GM19025 (cell line): ENCODE measurements around the gene PCARE.

Source experiments
- ATAC-seq: cut with Tn5 transposase; IDR thresholded peaks from one replicate; pipeline ENCODE4 v1.9.1; 2021; ENCODE audit warnings: mild to moderate bottlenecking, low read depth, moderate library complexity; ENCODE audit not compliant: unreplicated experiment

Gene PCARE

GRCh38 chr2:29041161-29041660 lies 33.1 kb downstream of the PCARE start:
- no peak for ATAC-seq

DNA sequence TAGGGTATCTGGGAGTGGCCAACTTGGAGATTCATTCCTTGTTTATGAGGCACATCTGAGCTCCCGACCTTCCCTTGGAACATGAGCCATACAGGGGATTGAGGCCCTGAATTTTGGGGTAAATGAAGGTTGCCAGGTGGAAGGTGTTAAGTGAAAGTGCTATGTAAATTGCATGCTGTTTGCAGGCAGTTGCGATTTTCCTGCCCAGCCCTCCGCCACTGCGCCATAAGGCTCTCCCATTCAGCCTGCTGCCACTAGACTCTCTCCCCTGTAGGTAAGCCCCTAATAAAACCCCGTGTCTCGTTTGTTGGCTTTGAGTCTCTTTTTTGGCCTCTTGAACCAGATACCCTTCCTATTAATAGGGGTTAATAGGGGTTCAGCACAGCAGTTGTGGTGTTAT lies 33.8 kb downstream of the PCARE start:
- no peak for ATAC-seq

- ATAC-seq, result no peak
These were observed 34.4 kb downstream of the PCARE start for GRCh38 chr2:29039718-29040480.

DNA sequence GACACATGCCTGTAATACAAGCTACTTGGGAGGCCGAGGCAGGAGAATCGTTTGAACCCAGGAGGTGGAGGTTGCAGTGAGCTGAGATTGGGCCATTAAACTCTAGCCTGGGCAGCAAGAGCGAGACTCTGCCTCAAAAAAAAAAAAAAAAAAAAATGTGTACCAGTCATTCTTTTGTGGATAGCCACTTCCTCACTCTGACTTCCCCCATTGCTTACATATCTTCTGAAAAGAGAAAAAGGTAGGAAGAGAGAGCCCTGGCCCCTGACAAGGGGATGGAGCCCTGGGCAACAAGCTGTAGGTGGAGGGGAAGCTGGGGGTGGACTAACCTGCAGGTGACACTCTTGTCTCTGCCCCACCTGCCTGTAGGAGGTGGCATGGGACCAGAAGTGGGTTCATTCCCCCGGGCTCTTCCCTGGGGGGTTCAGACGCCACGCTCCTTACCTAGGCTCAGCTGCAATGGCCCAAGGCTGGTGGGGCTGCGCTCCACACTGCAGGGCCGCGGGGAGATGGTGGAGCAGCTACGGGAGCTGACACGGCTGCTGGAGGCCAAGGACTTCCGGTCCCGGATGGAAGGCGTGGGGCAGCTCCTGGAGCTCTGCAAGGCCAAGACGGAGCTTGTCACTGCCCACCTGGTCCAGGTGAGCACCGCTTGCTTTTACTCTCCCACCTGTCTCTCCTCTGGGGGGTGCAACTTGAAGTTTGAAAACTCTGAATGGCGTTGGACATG lies 39.1 kb downstream of the PCARE start:
- ATAC-seq, result no peak

GRCh38 chr2:29033656-29034055 lies 40.7 kb downstream of the PCARE start:
- ATAC-seq, result no peak

DNA sequence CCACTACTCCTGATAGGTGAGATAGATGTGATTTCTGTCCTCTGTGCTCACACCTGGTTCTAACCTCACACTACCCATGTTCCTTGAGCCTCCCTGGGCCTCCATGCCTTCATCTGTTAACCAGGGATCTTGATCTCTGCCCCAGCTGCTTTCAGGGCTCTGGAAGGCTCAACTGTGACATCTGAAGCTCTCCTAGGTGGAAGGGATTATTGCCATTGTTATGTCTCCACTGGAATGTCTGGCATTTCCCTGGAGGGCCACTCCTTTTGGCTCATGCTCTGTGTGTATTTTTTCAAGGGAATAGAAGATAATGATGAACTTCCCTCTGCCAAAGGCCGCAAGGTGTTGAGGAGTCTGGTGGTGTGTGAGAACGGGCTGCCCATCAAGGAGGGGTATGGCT lies 41.2 kb downstream of the PCARE start:
- no peak for ATAC-seq

DNA sequence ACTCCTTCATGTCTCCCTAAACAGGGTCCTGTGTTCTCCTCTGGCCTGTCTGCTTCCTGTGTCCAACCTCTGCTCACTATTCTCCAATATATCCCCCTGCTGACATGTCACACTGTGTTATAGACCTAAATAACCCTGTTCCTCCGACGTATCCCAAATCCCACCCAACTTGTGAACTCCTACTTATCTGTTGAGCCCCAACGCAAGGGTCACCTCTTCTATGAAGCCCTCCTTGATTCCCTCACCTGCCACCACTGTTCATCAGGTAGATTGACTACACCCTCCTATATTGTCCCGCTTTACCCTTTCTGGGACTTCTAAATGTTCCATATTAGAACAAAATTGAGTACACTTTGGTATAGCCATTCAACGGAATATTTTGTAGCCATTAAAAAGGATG lies 42.1 kb downstream of the PCARE start:
- ATAC-seq, result no peak

DNA sequence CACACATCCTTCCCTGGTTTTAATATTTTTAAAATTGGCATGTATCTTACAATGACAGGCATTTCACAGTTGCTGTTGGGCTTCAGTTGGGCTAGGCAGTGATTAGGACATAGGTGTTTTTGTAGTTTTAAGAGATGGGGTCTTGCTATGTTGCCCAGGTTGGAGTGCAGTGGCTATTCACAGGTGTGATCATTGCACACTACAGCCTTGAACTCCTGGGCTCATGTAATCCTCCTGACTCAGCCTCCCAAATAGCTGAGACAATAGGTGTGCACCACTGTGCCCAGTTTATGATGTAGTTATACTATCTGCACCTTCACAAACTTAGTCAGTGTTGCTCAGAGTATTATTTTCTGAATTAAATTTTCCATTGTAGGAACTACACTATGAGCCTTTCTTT lies 43.3 kb downstream of the PCARE start:
- ATAC-seq, result no peak

DNA sequence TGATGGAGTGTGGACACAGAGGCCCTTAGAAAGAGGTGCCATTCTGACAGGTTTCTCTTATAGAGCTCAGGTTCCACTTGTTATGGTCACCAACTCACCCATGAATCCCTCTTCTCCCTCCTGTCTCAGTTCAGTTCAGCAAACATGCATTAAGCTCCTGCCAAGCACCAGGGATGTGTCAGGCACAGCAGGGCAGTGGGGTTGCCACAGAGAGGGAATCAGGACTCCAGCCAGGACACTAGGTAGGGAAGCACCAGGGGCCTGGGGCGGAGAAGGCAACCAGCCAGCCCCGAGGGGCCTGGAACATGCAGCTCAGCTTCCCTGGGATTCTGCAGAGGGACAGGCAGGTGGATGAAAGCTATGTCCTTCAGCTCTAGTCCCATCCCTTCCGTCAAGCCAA lies 48.6 kb downstream of the PCARE start:
- no peak for ATAC-seq

- ATAC-seq, result no peak
These were observed 49.4 kb downstream of the PCARE start for GRCh38 chr2:29024882-29025430.

GRCh38 chr2:29023188-29023587 lies 51.1 kb downstream of the PCARE start:
- no peak for ATAC-seq

DNA sequence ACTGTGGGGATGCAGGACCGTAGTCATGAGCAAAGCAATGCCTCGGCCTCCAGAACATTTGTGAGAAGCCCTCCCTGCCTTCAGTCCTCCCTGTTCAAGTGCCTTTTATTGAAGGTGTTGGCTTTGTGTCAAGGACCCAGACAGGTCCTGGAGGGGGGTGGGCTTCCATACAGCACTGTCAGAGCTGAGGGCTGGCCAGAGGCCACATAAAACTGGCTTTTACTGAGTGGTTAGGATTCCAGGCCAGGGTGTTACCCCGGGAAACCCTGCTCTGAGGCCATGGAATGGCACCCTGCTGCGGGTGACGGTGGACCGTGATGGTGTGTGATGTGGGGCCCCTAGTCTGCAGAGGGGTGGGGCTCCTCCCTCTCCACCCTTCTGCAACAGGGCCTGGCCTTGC lies 51.6 kb downstream of the PCARE start:
- ATAC-seq, result no peak

GRCh38 chr2:29021886-29022285 lies 52.4 kb downstream of the PCARE start:
- ATAC-seq, result no peak

DNA sequence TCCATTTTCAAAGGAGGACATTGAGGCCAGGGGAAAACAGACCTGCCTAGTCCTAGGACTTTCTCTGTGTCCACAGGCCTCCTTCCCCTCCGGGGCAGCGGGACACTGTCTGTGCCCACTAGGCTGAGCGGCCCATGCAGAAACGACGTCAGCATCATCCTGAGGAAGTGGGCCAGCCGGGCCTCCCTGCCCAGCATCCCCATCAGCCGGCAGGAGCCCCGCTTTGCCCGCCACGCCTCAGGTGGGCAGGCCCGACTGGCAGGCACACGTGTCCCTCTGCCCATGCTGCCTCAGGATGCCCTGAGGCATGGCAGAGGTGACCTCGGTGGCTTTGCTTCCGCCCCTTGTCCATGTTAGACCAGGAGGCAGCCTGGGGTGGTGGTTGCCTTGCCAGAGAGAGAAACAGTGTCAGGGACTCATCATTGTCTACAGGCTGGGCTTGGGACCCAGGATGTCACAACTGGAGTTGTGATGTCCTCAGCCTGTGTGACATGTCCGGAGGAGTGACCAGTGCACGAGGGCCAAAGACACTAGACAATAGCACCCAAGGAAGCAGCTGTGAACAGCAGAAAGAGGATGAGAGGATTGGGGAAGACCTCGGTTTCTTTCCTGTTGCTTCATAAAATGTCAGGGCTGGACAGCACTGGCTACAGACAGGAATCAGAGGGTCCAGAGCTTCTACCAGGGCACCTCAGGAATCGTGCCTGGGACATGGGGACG lies 56.4 kb downstream of the PCARE start:
- no peak for ATAC-seq

GRCh38 chr2:29016504-29016903 lies 57.8 kb downstream of the PCARE start:
- ATAC-seq, result no peak

DNA sequence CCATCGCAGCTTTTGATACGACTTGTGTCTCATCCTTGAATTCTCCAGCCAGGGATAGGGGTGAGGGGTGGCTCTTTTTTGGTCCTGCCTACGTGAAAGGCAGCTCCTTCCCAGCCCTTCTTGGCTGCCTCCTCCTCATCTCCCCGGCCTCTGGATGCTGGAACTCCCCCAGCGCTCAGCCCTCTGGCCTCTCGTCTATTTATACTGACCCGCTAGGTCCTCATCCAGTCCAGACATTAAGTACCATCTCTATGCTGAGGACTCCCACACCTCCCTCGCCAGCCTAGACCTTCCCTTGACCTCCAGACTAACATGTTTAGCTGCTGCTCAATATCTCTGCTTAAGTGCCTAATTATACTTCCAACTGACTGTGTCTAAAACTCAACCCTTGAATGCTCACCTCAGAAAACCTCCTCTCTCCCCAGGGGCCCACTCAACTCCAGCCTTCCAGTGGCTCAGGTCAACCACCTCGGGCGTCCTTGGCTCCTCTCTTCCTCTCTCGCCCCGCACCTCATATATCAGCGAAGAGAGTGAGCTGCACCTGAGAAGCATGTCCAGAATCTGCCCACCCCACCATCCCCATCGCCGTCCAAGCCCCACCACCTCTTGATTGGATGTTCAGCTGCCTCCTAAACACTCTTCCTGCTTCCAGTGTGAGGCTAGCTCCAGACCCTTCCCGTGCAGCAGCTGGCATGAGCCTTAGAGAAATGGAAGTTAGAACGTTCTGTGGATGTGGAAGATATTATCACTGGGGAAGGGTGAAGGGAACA lies 58.4 kb downstream of the PCARE start:
- no peak for ATAC-seq

GRCh38 chr2:29014811-29015421 lies 59.4 kb downstream of the PCARE start:
- ATAC-seq, result no peak

DNA sequence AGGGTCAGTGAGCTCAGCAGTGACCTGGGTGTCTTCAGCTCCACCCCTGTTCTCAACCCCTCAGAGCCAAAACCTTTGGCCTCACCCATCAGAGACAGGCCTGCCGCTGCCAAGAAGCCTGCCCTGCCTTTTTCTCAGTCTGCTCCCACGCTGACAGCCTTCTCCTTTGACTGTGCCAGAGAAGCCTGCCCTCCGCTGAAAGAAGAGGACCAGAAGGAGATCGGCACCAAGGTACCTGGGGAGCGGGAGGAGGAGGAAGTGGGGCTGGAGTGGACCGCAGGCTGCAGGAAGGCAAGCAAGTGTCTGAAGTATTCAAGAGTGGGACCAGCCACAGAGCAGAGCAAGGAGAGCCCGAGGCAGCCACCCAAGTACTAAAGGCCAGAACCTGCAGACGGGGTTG lies 60.0 kb downstream of the PCARE start:
- ATAC-seq, result no peak

DNA sequence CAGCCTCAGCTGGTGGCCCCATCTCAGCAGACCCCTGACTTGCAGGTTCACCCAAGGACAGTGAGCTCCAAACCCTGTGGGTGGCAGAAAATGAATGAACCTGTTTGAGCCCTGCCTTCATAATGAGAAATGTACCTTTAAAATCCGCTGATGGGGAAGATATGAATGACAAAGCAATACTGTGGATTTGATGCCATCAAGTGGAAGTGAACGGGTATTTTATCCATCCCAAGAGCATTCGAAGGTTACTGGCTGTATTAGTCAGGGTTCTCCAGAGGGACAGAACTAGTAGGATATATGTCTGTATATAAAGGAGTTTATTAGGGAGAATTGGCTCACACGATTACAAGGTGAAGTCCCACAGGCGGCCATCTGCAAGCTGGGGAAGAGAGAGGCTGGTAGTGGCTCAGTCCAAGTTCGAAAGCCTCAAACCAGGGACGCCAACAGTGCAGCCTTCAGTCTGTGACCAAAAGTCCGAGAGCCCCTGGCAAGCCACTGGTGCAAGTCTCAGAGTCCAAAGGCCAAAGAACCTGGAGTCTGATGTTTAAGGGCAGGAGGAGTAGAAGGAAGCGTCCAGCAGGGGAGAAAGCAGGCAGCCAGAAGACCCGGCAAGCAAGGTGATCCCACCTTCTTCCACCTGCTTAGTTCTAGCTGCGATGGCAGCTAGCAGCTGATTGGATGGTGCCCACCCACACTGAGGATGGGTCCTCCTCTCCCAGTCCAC lies 61.1 kb downstream of the PCARE start:
- ATAC-seq, result no peak
